HG03196 (cell line): ENCODE measurements around the gene SGCD.

Experiments
- ATAC-seq: cut with Tn5 transposase; IDR thresholded peaks from one replicate; pipeline ENCODE4 v1.9.1; 2021; ENCODE audit not compliant: unreplicated experiment

The SGCD gene

GRCh38 chr5:156326718-156327259, at the start of gene SGCD:
Gene SGCD (plus strand): TSS chr5:156327164.
- ATAC-seq: no peak

- no peak for ATAC-seq
Observed at GRCh38 chr5:156277290-156277689, 49.7 kb upstream of the SGCD start.

- no peak for ATAC-seq
Observed at GRCh38 chr5:156295431-156295830, 31.5 kb upstream of the SGCD start.

GRCh38 chr5:156310115-156310514, 16.8 kb upstream of the SGCD start:
- no peak for ATAC-seq

GRCh38 chr5:156312897-156313694, 13.9 kb upstream of the SGCD start:
- ATAC-seq: no peak

GRCh38 chr5:156314416-156314815, 12.5 kb upstream of the SGCD start:
- no peak for ATAC-seq

- no peak for ATAC-seq
Observed at GRCh38 chr5:156322666-156323065, 4.3 kb upstream of the SGCD start.

GRCh38 chr5:156327296-156327695, 332 bp downstream of the SGCD start:
- no peak for ATAC-seq

- no peak for ATAC-seq
Observed at GRCh38 chr5:156328161-156328560, 1.2 kb downstream of the SGCD start.

- no peak for ATAC-seq
Observed at GRCh38 chr5:156328766-156329165, 1.8 kb downstream of the SGCD start.

GRCh38 chr5:156329171-156329611, 2.2 kb downstream of the SGCD start:
- ATAC-seq: no peak

GRCh38 chr5:156330141-156330870, 3.3 kb downstream of the SGCD start:
- no peak for ATAC-seq

GRCh38 chr5:156331181-156331580, 4.2 kb downstream of the SGCD start:
- ATAC-seq: no peak

GRCh38 chr5:156331845-156332244, 4.9 kb downstream of the SGCD start:
- ATAC-seq: no peak

- no peak for ATAC-seq
Observed at GRCh38 chr5:156332245-156332644, 5.3 kb downstream of the SGCD start.

- ATAC-seq: no peak
Observed at GRCh38 chr5:156339139-156339841, 12.3 kb downstream of the SGCD start.

GRCh38 chr5:156340893-156341292, 13.9 kb downstream of the SGCD start:
- ATAC-seq: no peak

GRCh38 chr5:156350256-156350655, 23.3 kb downstream of the SGCD start:
- ATAC-seq: no peak

GRCh38 chr5:156351423-156351822, 24.5 kb downstream of the SGCD start:
- no peak for ATAC-seq

GRCh38 chr5:156354571-156354970, 27.6 kb downstream of the SGCD start:
- ATAC-seq: no peak

- no peak for ATAC-seq
Observed at GRCh38 chr5:156356238-156356637, 29.3 kb downstream of the SGCD start.
